Measurements from ENCODE around the gene MED31.

The MED31 gene

DNA sequence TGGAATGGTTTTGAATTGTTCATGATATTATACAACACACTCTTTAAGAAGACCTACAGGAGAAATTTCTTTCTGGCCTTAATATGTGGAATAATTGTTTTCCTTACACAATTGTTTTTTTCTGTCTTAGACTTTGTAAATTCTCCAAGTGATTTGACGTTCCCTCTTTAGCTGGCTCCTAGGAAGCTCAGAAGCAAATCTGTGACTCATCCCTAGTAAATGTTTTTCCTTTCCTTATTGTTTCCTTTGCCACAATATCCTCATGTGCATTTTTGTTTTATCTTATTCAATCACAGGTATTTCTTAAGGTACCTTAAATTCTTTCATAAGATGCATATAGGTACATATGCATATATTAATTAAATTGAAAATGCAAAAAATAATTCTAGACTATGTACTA, 24.4 kb downstream of the MED31 start:
- H3K27ac ChIP-seq = no peak overlapping the region
- TF ChIP-seq CTCF (IDR thresholded peaks at IDR 0.05) (no peak), ZFX (IDR thresholded peaks at IDR 0.05; ENCODE audit: borderline replicate concordance) (no peak)

DNA sequence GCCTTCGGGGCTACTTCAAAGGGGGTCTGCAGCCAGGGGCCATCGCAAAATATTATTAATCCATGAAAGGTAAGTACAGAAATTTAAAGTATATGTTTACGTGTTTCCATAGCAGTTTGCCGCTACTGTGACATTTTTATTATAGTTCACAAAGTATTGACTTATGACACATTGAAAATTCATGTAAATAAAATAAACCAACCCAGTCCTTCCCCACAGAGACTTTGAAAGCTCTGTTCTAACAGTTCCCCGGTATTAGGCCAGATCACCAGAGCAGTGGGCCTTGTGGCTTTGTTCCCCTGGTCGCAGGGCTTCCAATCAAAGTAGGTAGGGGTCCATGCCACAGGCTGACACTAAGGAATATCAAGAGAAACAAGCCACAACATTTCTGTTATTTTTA, 24.8 kb downstream of the MED31 start:
- TF ChIP-seq CTCF (IDR thresholded peaks at IDR 0.05) = no peak
- no peak for TF ChIP-seq ZFX (IDR thresholded peaks at IDR 0.05; ENCODE audit: borderline replicate concordance)
- H3K27ac ChIP-seq = no peak overlapping the region

- TF ChIP-seq ZFX (IDR thresholded peaks at IDR 0.05; ENCODE audit: borderline replicate concordance) (no peak), CTCF (IDR thresholded peaks at IDR 0.05) (no peak)
- H3K27ac ChIP-seq = no peak overlapping the region
Measured at GRCh38 chr17:6623941-6624340, 27.5 kb downstream of the MED31 start.

DNA sequence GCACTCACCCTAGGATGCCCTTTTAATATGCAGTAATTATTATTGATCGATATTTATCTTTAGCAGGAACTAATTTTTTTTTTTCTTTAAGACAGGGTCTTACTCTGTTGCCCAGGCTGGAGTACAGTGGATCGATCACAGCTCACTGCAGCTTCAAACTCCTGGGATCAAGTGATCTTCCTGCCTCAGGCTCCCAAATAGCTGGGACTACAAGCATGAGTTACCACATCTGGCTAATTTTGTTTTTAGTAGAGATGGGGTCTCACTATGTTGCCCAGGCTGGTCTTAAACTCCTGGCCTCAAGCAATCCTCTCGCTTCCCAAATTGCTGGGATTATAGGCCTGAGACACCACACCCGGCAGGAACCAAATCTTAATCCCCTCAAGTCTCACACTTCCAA, 40.2 kb downstream of the MED31 start:
- no peak for TF ChIP-seq ZFX (IDR thresholded peaks at IDR 0.05; ENCODE audit: borderline replicate concordance)
- H3K27ac ChIP-seq = no peak overlapping the region

GRCh38 chr17:6610011-6610410, 41.4 kb downstream of the MED31 start:
- no peak overlapping the region for H3K27ac ChIP-seq
- TF ChIP-seq ZFX (IDR thresholded peaks at IDR 0.05; ENCODE audit: borderline replicate concordance) = no peak
- no peak for TF ChIP-seq CTCF (IDR thresholded peaks at IDR 0.05)

GRCh38 chr17:6608321-6608720, 43.1 kb downstream of the MED31 start:
- H3K27ac ChIP-seq = no peak overlapping the region
- no peak for TF ChIP-seq CTCF (IDR thresholded peaks at IDR 0.05)
- no peak for TF ChIP-seq ZFX (IDR thresholded peaks at IDR 0.05; ENCODE audit: borderline replicate concordance)

DNA sequence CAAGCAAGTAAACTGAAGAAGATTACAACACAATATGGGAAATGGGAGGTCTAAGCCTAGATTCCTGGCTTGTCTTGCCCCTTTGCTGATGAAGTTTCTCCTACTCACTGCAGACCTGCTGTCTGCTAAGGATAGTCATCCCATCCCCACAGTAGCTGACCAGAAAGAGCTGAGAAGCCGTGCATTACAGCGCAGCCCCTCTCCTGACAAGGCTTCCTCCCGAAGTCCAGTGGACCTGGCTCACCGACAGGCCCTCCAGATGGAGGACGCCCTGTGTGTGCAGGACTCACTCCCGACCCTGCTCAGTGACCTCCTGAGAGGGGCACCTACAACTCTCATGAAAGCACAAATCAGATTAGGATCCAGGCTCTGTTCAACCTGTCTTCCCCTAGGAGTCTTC, 46.3 kb downstream of the MED31 start:
- no peak for TF ChIP-seq ZFX (IDR thresholded peaks at IDR 0.05; ENCODE audit: borderline replicate concordance)
- no peak for TF ChIP-seq CTCF (IDR thresholded peaks at IDR 0.05)
- H3K27ac ChIP-seq = no peak overlapping the region

DNA sequence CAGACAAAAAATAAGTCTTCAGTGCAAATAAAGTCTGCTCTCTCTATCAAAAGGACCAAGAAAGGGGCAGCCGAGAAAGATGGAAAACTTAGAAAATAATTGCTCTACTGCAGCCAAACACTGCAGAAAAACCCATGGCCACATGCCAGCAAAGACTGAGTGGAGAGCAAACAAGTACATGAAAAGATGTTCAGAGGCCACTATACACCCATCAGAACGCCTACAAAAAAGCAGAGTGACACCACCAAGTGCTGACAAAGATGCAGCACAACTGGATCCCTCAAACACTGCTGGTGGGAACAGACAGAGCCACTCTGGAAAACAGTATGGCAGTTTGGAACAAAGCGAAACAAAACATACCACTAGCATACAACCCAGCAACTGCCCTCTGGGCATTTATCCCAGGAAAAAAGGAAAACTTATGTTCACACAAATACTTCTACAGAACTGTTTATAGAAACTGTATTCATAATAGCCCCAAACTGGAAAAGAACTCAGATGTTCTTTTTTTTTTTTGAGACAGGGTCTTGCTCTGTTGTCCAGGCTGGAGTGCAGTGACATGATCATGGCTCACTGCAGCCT, 47.6 kb downstream of the MED31 start:
- TF ChIP-seq CTCF (IDR thresholded peaks at IDR 0.05) (no peak), ZFX (IDR thresholded peaks at IDR 0.05; ENCODE audit: borderline replicate concordance) (no peak)
- no peak overlapping the region for H3K27ac ChIP-seq

All from 22Rv1 (cell line).